ENCODE results near the gene DCUN1D4.
"Not testable (repeated sequence)": the region's sequence is repeated elsewhere in the genome, so short reads cannot be mapped to it uniquely, and the experiment has no call there.

Gene DCUN1D4

GRCh38 chr4:51906167-51906958 is 63.4 kb downstream of the DCUN1D4 start:
- H3K9me3 ChIP-seq (ENCODE audit: control insufficient read depth, insufficient read depth, low read length) = no peaks in the 10 kb centered on the region
- peaks cover 6% of the 10 kb centered on the region for H3K36me3 ChIP-seq (ENCODE audit: control insufficient read depth, insufficient read depth, low read length)
- no peak overlapping the region for H3K9ac ChIP-seq (ENCODE audit: low read depth, low read length)
- no peaks in the 10 kb centered on the region for H3K27me3 ChIP-seq (ENCODE audit: control insufficient read depth, insufficient read depth, low read length)
- no peaks in the 10 kb centered on the region for H3K4me1 ChIP-seq (ENCODE audit: control insufficient read depth, insufficient read depth, low read length)
- H3K4me3 ChIP-seq (ENCODE audit: low read depth, low read length) = no peak overlapping the region

DNA sequence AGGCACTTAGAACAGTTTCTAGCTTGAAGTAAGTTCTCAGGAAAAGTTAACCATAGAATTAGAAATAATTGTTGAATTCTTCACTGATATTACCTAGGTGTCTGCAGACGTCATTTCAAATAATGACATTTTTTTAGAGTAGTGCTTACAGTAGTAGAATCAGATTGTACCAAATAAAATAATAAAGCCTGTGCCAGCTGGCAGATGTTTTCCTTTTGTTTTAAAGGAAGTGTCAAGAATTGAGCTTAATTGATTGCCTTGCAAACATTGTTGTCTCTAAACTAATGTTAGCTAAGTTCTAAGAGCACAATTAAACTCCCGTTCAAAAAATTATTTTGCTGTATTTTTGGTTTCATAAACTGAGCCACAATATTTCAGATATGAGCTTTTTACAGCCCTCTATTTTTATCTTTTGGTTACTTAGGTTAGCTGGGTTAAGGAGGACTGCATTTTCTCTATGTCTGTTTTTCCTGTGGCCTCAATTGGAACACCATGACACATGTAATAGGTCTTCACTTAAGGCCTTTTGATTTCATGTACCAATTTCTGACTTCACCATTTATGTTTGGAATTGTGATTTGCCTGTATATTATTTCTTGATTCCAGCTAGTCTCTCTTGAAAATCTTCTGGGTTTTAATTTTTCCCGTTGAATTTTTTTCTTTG is 64.2 kb downstream of the DCUN1D4 start:
- no peak overlapping the region for H3K4me3 ChIP-seq (ENCODE audit: low read depth, low read length)
- H3K36me3 ChIP-seq (ENCODE audit: control insufficient read depth, insufficient read depth, low read length) = peaks cover 6% of the 10 kb centered on the region
- H3K4me1 ChIP-seq (ENCODE audit: control insufficient read depth, insufficient read depth, low read length) = no peaks in the 10 kb centered on the region
- H3K9me3 ChIP-seq (ENCODE audit: control insufficient read depth, insufficient read depth, low read length) = no peaks in the 10 kb centered on the region
- no peaks in the 10 kb centered on the region for H3K27me3 ChIP-seq (ENCODE audit: control insufficient read depth, insufficient read depth, low read length)
- no peak overlapping the region for H3K9ac ChIP-seq (ENCODE audit: low read depth, low read length)

DNA sequence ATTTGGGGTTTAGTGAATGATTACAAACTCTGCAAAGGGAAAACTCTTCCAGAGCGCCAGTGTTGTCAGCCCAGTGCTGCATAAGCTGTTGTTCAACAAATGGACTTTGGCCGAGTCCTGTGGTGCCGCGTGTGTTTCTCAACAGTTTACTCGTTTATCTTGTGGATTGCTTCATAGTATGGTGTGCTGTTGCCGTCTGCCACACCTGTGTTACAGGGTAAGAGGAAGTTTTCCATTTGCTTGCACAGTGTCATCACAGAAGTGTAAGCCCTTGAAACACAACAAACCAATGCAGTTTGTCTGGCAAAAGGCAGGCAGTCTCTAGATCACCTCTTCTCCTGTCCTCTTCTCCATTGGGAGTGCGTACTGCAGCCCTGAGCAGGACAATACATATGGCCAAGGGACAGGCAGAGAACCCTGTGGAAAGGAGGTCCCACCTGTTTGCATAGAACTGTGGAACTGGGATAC is 66.3 kb downstream of the DCUN1D4 start:
- Histone ChIP-seq H3K9ac (ENCODE audit: low read depth, low read length) (no peak overlapping the region), H3K4me1 (ENCODE audit: control insufficient read depth, insufficient read depth, low read length) (no peaks in the 10 kb centered on the region), H3K4me3 (ENCODE audit: low read depth, low read length) (no peak overlapping the region), H3K27me3 (ENCODE audit: control insufficient read depth, insufficient read depth, low read length) (no peaks in the 10 kb centered on the region), H3K36me3 (ENCODE audit: control insufficient read depth, insufficient read depth, low read length) (peaks cover 9% of the 10 kb centered on the region), H3K9me3 (ENCODE audit: control insufficient read depth, insufficient read depth, low read length) (no peaks in the 10 kb centered on the region)

- no peak overlapping the region for H3K4me3 ChIP-seq (ENCODE audit: low read depth, low read length)
- peaks cover 3% of the 10 kb centered on the region for H3K36me3 ChIP-seq (ENCODE audit: control insufficient read depth, insufficient read depth, low read length)
- H3K9me3 ChIP-seq (ENCODE audit: control insufficient read depth, insufficient read depth, low read length) = no peaks in the 10 kb centered on the region
- no peak overlapping the region for H3K9ac ChIP-seq (ENCODE audit: low read depth, low read length)
- no peaks in the 10 kb centered on the region for H3K27me3 ChIP-seq (ENCODE audit: control insufficient read depth, insufficient read depth, low read length)
- H3K4me1 ChIP-seq (ENCODE audit: control insufficient read depth, insufficient read depth, low read length) = no peaks in the 10 kb centered on the region
Measured at GRCh38 chr4:51918251-51918650, 75.3 kb downstream of the DCUN1D4 start.

GRCh38 chr4:51923343-51923742 is 80.4 kb downstream of the DCUN1D4 start:
- no peaks in the 10 kb centered on the region for H3K36me3 ChIP-seq (ENCODE audit: control insufficient read depth, insufficient read depth, low read length)
- H3K4me3 ChIP-seq (ENCODE audit: low read depth, low read length) = no peak overlapping the region
- H3K9me3 ChIP-seq (ENCODE audit: control insufficient read depth, insufficient read depth, low read length) = no peaks in the 10 kb centered on the region
- no peaks in the 10 kb centered on the region for H3K4me1 ChIP-seq (ENCODE audit: control insufficient read depth, insufficient read depth, low read length)
- H3K27me3 ChIP-seq (ENCODE audit: control insufficient read depth, insufficient read depth, low read length) = no peaks in the 10 kb centered on the region
- H3K9ac ChIP-seq (ENCODE audit: low read depth, low read length) = no peak overlapping the region

DNA sequence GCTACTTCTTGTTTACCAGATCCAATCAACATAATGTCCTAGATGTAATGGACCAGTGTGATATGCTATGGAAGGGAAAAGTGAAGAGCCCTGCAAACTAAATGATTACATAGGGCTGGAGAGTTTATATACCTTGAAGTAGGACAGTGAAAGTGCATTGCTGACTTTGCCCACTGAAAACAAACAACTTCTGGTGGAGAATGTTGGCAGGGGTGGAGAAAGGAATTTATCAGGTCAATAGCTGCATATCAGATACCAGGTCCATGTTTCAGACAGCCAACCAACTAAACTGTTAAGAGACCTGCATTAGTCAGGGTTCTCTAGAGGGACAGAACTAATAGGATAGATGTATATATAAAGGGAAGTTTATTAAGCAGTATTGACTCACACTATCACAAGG is 82.4 kb downstream of the DCUN1D4 start:
- no peak overlapping the region for H3K4me3 ChIP-seq (ENCODE audit: low read depth, low read length)
- no peak overlapping the region for H3K9ac ChIP-seq (ENCODE audit: low read depth, low read length)
- no peaks in the 10 kb centered on the region for H3K36me3 ChIP-seq (ENCODE audit: control insufficient read depth, insufficient read depth, low read length)
- H3K4me1 ChIP-seq (ENCODE audit: control insufficient read depth, insufficient read depth, low read length) = no peaks in the 10 kb centered on the region
- no peaks in the 10 kb centered on the region for H3K9me3 ChIP-seq (ENCODE audit: control insufficient read depth, insufficient read depth, low read length)
- no peaks in the 10 kb centered on the region for H3K27me3 ChIP-seq (ENCODE audit: control insufficient read depth, insufficient read depth, low read length)

- no peak overlapping the region for H3K9ac ChIP-seq (ENCODE audit: low read depth, low read length)
- no peak overlapping the region for H3K4me3 ChIP-seq (ENCODE audit: low read depth, low read length)
- H3K9me3 ChIP-seq (ENCODE audit: control insufficient read depth, insufficient read depth, low read length) = no peaks in the 10 kb centered on the region
- no peaks in the 10 kb centered on the region for H3K4me1 ChIP-seq (ENCODE audit: control insufficient read depth, insufficient read depth, low read length)
- H3K36me3 ChIP-seq (ENCODE audit: control insufficient read depth, insufficient read depth, low read length) = no peaks in the 10 kb centered on the region
- no peaks in the 10 kb centered on the region for H3K27me3 ChIP-seq (ENCODE audit: control insufficient read depth, insufficient read depth, low read length)
Measured at GRCh38 chr4:51930557-51930956, 87.6 kb downstream of the DCUN1D4 start.

DNA sequence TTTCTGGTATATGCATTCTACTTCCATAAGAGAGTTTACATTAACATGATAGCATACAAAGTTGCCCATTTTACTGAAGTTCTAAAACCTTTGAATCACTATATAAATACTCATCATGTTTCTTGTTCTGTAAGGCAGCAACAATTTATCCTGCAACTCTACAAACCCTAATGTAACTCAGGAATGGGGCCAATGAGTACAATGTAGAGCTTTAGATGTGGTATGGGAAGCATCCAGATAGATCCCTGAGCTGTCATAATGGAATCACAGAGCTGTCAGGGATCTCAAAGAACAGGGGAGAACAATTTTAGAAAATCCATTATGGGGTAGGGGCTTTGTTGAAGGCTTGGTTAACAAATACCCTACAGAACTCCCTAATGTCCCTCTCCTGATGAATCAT is 88.5 kb downstream of the DCUN1D4 start:
- Histone ChIP-seq H3K9ac (ENCODE audit: low read depth, low read length) (no peak overlapping the region), H3K36me3 (ENCODE audit: control insufficient read depth, insufficient read depth, low read length) (no peaks in the 10 kb centered on the region), H3K4me1 (ENCODE audit: control insufficient read depth, insufficient read depth, low read length) (no peaks in the 10 kb centered on the region), H3K4me3 (ENCODE audit: low read depth, low read length) (no peak overlapping the region), H3K27me3 (ENCODE audit: control insufficient read depth, insufficient read depth, low read length) (no peaks in the 10 kb centered on the region), H3K9me3 (ENCODE audit: control insufficient read depth, insufficient read depth, low read length) (no peaks in the 10 kb centered on the region)

DNA sequence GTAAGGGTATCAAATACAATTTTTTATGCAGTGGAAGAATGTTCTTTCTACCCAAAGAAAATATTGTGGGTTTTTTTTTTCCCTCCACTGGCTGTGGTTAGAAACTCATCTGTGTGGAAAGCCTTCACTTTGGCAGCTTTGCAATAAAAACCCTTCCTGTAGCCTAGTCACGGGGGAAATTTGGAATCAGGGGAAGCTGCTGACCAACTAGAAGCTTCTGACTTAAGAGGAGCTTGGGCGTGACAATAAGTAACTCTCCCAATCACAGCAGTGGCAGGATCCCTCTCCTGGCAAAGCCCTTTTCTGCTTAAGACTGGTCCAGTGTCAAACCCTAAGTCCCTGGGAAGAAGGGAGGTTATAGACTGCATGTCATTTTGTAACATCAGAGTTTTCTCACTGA is 89.3 kb downstream of the DCUN1D4 start:
- no peaks in the 10 kb centered on the region for H3K36me3 ChIP-seq (ENCODE audit: control insufficient read depth, insufficient read depth, low read length)
- no peak overlapping the region for H3K4me3 ChIP-seq (ENCODE audit: low read depth, low read length)
- H3K9me3 ChIP-seq (ENCODE audit: control insufficient read depth, insufficient read depth, low read length) = no peaks in the 10 kb centered on the region

DNA sequence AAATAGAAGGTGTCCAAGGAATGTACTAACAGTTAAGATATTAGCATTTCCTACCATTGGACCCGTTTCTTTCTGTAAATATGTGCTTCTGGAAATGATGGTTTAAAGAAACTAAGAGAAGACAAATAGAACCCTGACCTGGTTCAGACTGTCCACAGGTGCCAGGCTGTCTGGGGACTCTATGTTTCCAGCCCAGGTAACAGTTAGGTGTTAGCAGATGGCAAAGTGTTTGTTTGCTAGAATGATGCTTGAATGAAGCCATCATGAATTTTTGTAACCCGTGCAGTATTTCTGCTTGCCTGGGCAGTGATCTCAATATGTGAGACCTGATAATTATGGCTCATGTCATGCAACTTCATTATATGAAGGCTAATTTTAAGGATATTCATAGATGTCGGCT is 89.7 kb downstream of the DCUN1D4 start:
- no peaks in the 10 kb centered on the region for H3K36me3 ChIP-seq (ENCODE audit: control insufficient read depth, insufficient read depth, low read length)
- no peaks in the 10 kb centered on the region for H3K4me1 ChIP-seq (ENCODE audit: control insufficient read depth, insufficient read depth, low read length)
- no peaks in the 10 kb centered on the region for H3K9me3 ChIP-seq (ENCODE audit: control insufficient read depth, insufficient read depth, low read length)
- H3K4me3 ChIP-seq (ENCODE audit: low read depth, low read length) = no peak overlapping the region
- no peak overlapping the region for H3K9ac ChIP-seq (ENCODE audit: low read depth, low read length)
- no peaks in the 10 kb centered on the region for H3K27me3 ChIP-seq (ENCODE audit: control insufficient read depth, insufficient read depth, low read length)

More for the DNA sequence above, 89.3 kb downstream of the DCUN1D4 start:
- Histone ChIP-seq H3K4me1 (ENCODE audit: control insufficient read depth, insufficient read depth, low read length) (no peaks in the 10 kb centered on the region), H3K9ac (ENCODE audit: low read depth, low read length) (no peak overlapping the region), H3K27me3 (ENCODE audit: control insufficient read depth, insufficient read depth, low read length) (no peaks in the 10 kb centered on the region)

GRCh38 chr4:51940460-51940859 is 97.5 kb downstream of the DCUN1D4 start:
- not testable (repeated sequence) for H3K9ac ChIP-seq (ENCODE audit: low read depth, low read length); H3K27me3 ChIP-seq (ENCODE audit: control insufficient read depth, insufficient read depth, low read length); H3K36me3 ChIP-seq (ENCODE audit: control insufficient read depth, insufficient read depth, low read length); H3K9me3 ChIP-seq (ENCODE audit: control insufficient read depth, insufficient read depth, low read length); H3K4me1 ChIP-seq (ENCODE audit: control insufficient read depth, insufficient read depth, low read length)
- peak overlapping the region; percentile 30 for H3K4me3 ChIP-seq (ENCODE audit: low read depth, low read length)

Measured in iPS-15b (cell line).